K562 (cell line): Measurements from ENCODE around the gene HBG1. TPM values are rescaled to one million over a fixed set of nuclear protein-coding genes. Genes with fewer than 3 reads are reported as not detected.
A peak's percentile ranks its signal among the peaks of the same experiment; 100 is the strongest.

ENCODE experiments used
- CREB1 ChIP-seq, 2 experiments: sonication (generic) in 1 of 2; formaldehyde crosslinking in 1 of 2; IDR thresholded peaks; 2 replicates each; pipeline versions ENCODE4 v1.6.1 to v1.8.0; 2012 to 2022; ENCODE audit warnings: inconsistent platforms in 1 of 2, mild to moderate bottlenecking in 1 of 2, missing genetic modification reagents in 1 of 2, moderate library complexity in 1 of 2
- CREM ChIP-seq: IDR thresholded peaks from 2 replicates; pipeline ENCODE4 v1.6.1; 2014; ENCODE audit warnings: antibody characterized with exemption, low read depth
- EHMT2 ChIP-seq: fragments of 450-650 bp; IDR thresholded peaks from 2 replicates; pipeline ENCODE4 v1.6.1; 2018; ENCODE audit warnings: antibody characterized with exemption
- ELF1 ChIP-seq: fragments of 200-800 bp; sonication (Bioruptor generic); IDR thresholded peaks from 2 replicates; pipeline ENCODE4 v1.6.1; 2016; ENCODE audit warnings: missing genetic modification characterization, missing compliant biosample characterization
- HDAC1 ChIP-seq, 2 experiments: fragments of 450-650 bp; IDR thresholded peaks; 2 replicates each; pipeline ENCODE4 v1.6.1; 2016 to 2017; ENCODE audit warnings: inconsistent platforms in 1 of 2, mild to moderate bottlenecking in 1 of 2, moderate library complexity in 1 of 2
- HINFP ChIP-seq: fragments of 450-650 bp; conservative IDR thresholded peaks from 2 replicates; pipeline ENCODE4 v1.6.1; 2016; ENCODE audit warnings: missing genetic modification characterization, low read depth, mild to moderate bottlenecking, control low read depth, missing compliant biosample characterization
- HMGN3 ChIP-seq: IDR thresholded peaks from 2 replicates; pipeline ENCODE4 v1.6.1; 2011; ENCODE audit warnings: borderline replicate concordance, low read depth, mild to moderate bottlenecking, mixed read lengths, low read length; ENCODE audit not compliant: insufficient read length; ENCODE audit errors: extremely low read depth
- MCM3 ChIP-seq: fragments of 450-650 bp; IDR thresholded peaks from 2 replicates; pipeline ENCODE4 v1.6.1; 2016
- NR3C1 ChIP-seq: sonication (generic); formaldehyde crosslinking; IDR thresholded peaks from 2 replicates; pipeline ENCODE4 v1.8.1; 2022; ENCODE audit warnings: missing genetic modification reagents
- SMARCB1 ChIP-seq: IDR thresholded peaks from 2 replicates; pipeline ENCODE4 v1.6.1; 2011; ENCODE audit warnings: improper control_type of control experiment, low read depth; ENCODE audit not compliant: insufficient read length
- TAF1 ChIP-seq: IDR thresholded peaks from 2 replicates; pipeline ENCODE4 v1.6.1; 2011; ENCODE audit warnings: mild to moderate bottlenecking, low read length, moderate library complexity; ENCODE audit not compliant: insufficient read depth, control insufficient read depth, severe bottlenecking; ENCODE audit errors: extremely low read depth
- U2AF1 ChIP-seq: fragments of 200-400 bp; formaldehyde crosslinking; optimal IDR thresholded peaks from 2 replicates; pipeline ENCODE3; 2017; ENCODE audit warnings: mild to moderate bottlenecking, low read depth, low read length, moderate library complexity
- U2AF2 ChIP-seq: fragments of 200-400 bp; formaldehyde crosslinking; optimal IDR thresholded peaks from 2 replicates; pipeline ENCODE3; 2017; ENCODE audit warnings: low read depth, mild to moderate bottlenecking, low read length
- VEZF1 ChIP-seq: fragments of 200-800 bp; sonication (Bioruptor generic); IDR thresholded peaks from 2 replicates; pipeline ENCODE4 v1.6.1; 2017; ENCODE audit warnings: missing genetic modification characterization, missing compliant biosample characterization
- ZBTB11 ChIP-seq, 3 experiments: fragments of 200-800 bp in 1 of 3; fragments of 250-450 bp in 1 of 3; fragments of 450-650 bp in 1 of 3; sonication (Bioruptor Pico) in 1 of 3; sonication (Bioruptor generic) in 1 of 3; formaldehyde crosslinking in 1 of 3; IDR thresholded peaks; 2 replicates each; pipeline versions ENCODE4 v1.6.1 to v1.8.0; 2016 to 2022; ENCODE audit warnings: mild to moderate bottlenecking in 2 of 3, missing genetic modification characterization in 2 of 3, missing compliant biosample characterization in 1 of 3, moderate library complexity in 1 of 3
- ZNF583 ChIP-seq: fragments of 250-450 bp; sonication (Bioruptor Pico); IDR thresholded peaks from 2 replicates; pipeline ENCODE4 v1.4.0; 2020
- ZNF668 ChIP-seq: fragments of 250-450 bp; sonication (Bioruptor Pico); IDR thresholded peaks from 2 replicates; pipeline ENCODE4 v1.8.0; 2022; ENCODE audit warnings: mild to moderate bottlenecking, inconsistent platforms
- ZNF79 ChIP-seq: fragments of 250-450 bp; sonication (Bioruptor Pico); IDR thresholded peaks from 2 replicates; pipeline ENCODE4 v1.4.0; 2020; ENCODE audit warnings: low read depth, mild to moderate bottlenecking, moderate library complexity
- polyA plus RNA-seq, 8 experiments: library from polyadenylated mRNA; depleted of rRNA in 4 of 8; stranded (reverse) in 5 of 8; unstranded in 3 of 8; fragments of >200 nt; fragmentation: Nextera tagmentation in 2 of 8; fragmentation: Illumina TruSeq in 1 of 8; extraction: Ambion mirVana in 2 of 8; extraction: Trizol in 1 of 8; gene quantifications; 2 replicates each; pipeline versions ENCODE4 v1.2.1 to v1.2.3, GENCODE V29; 2011 to 2014; ENCODE audit warnings: inconsistent platforms in 1 of 8, missing spikeins in 1 of 8
- total RNA-seq, 7 experiments: library from RNA; depleted of rRNA in 6 of 7; stranded (reverse); fragments of >200 nt in 6 of 7; fragmentation: Illumina TruSeq in 2 of 7; extraction: Trizol in 2 of 7; gene quantifications; 2 replicates each; pipeline versions ENCODE4 v1.2.1 to v1.2.3, GENCODE V29; 2011 to 2021; ENCODE audit warnings: low replicate concordance in 1 of 7
- TF ChIP-seq, protein P1 (sequence below): sonication (generic); formaldehyde crosslinking; IDR thresholded peaks from 2 replicates; pipeline ENCODE4 v1.9.0; 2022; ENCODE audit warnings: mild to moderate bottlenecking, missing genetic modification reagents

Gene HBG1
- total and polyA plus RNA-seq, 9 of the 15 experiments (the other 6 are each of a cell fraction or from before 2014, with no cell fraction given) = 1,066 to 16,338 (median 4,898) TPM

GRCh38 chr11:5288108-5288905 is 38.6 kb upstream of the HBG1 start (continued):
- peak; percentile 78 for TF ChIP-seq VEZF1 (CRISPR knock-in tag)
- no peak for TF ChIP-seq ELF1
- TF ChIP-seq, protein P1, sequence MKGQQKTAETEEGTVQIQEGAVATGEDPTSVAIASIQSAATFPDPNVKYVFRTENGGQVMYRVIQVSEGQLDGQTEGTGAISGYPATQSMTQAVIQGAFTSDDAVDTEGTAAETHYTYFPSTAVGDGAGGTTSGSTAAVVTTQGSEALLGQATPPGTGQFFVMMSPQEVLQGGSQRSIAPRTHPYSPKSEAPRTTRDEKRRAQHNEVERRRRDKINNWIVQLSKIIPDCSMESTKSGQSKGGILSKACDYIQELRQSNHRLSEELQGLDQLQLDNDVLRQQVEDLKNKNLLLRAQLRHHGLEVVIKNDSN (CRISPR knock-in tag) = no peak
- TF ChIP-seq CREB1 (IDR thresholded peaks at IDR 0.05) = peak; percentile 31; the same call in 1 of the 2 replicates
- no peak for TF ChIP-seq CREB1 (CRISPR knock-in tag; IDR thresholded peaks at IDR 0.05)
- TF ChIP-seq HMGN3 = no peak
- peak in 1 of 2 experiments; percentile 18; a peak in 2 of 4 replicates for TF ChIP-seq HDAC1 (IDR thresholded peaks at IDR 0.05)
- peak in 1 of 3 experiments; percentile 70; a peak in 1 of 6 replicates for TF ChIP-seq ZBTB11 (CRISPR knock-in tag; IDR thresholded peaks at IDR 0.05)
- TF ChIP-seq SMARCB1 = peak; percentile 96
- no peak for TF ChIP-seq ZNF79 (CRISPR knock-in tag)
- 0 out of 2 replicates have a peak, but pooled peaks have one; percentile 45 for TF ChIP-seq ZNF668 (CRISPR knock-in tag)
- peak; percentile 31; the same call in 1 of the 2 replicates for TF ChIP-seq ZNF583 (CRISPR knock-in tag)
- TF ChIP-seq NR3C1 = no peak
- peak; percentile 75 for TF ChIP-seq TAF1
- TF ChIP-seq HINFP (tag) = no peak
- TF ChIP-seq MCM3 = no peak
- TF ChIP-seq EHMT2 = peak; percentile 49; the same call in 1 of the 2 replicates
- peak; percentile 59; the same call in 1 of the 2 replicates for TF ChIP-seq CREM
- TF ChIP-seq U2AF2 = no peak
- TF ChIP-seq U2AF1 = no peak
